Esophagus (tissue), 2 donors: Measurements from ENCODE around the gene RCOR1. TPM values are rescaled to one million over a fixed set of nuclear protein-coding genes. Genes with fewer than 3 reads are reported as not detected.

Experiments used
- H3K27ac ChIP-seq, 2 donors: one replicate each; pipeline ENCODE4 v1.5.1; 2013; ENCODE audit warnings: low read depth in 2 of 2, mild to moderate bottlenecking in 2 of 2, inconsistent platforms in 1 of 2, low read length in 1 of 2, moderate library complexity in 1 of 2
- H3K27me3 ChIP-seq, 2 donors: one replicate each; pipeline ENCODE4 v1.6.1; 2013; ENCODE audit warnings: low read length in 2 of 2, control low read depth in 1 of 2, mild to moderate bottlenecking in 1 of 2; ENCODE audit not compliant: insufficient read depth in 2 of 2, control insufficient read depth in 1 of 2
- H3K36me3 ChIP-seq, 2 donors: one replicate each; pipeline ENCODE4 v1.6.1; 2013; ENCODE audit warnings: low read length in 1 of 2; ENCODE audit not compliant: control insufficient read depth in 2 of 2, insufficient read depth in 2 of 2
- H3K4me1 ChIP-seq, 2 donors: one replicate each; pipeline ENCODE4 v1.6.1; 2013; ENCODE audit warnings: low read length in 1 of 2; ENCODE audit not compliant: control insufficient read depth in 2 of 2, insufficient read depth in 2 of 2
- H3K4me3 ChIP-seq, 2 donors: one replicate each; pipeline ENCODE4 v1.5.1; 2013; ENCODE audit warnings: low read length in 2 of 2, mild to moderate bottlenecking in 2 of 2, low read depth in 1 of 2, moderate library complexity in 1 of 2
- H3K9me3 ChIP-seq, 2 donors: one replicate each; pipeline ENCODE4 v1.6.1; 2013; ENCODE audit warnings: mild to moderate bottlenecking in 2 of 2, low read depth in 1 of 2, low read length in 1 of 2, moderate library complexity in 1 of 2; ENCODE audit not compliant: control insufficient read depth in 2 of 2, insufficient read depth in 1 of 2
- WGBS, 2 donors: extraction: QIAGEN DNeasy Blood & Tissue Kit; methylation state at CpG; one replicate each; pipeline ENCODE4 v1.1.7; 2013; 5-methylcytosine and 5-hydroxymethylcytosine counted together
- polyA plus RNA-seq, 2 donors: library from polyadenylated mRNA; stranded (reverse); fragments of 200-250 nt; gene quantifications; one replicate each; pipeline ENCODE4 v1.2.3, GENCODE V29; 2013
- donor health status: healthy with polysubstance abuse.
- donor health status: Bipolar disorder and iron deficiency.

Gene RCOR1
- polyA plus RNA-seq, 2 donors: 11.8 to 19.3 TPM

GRCh38 chr14:102779574-102780315 lies 187.3 kb downstream of the RCOR1 start:
- 66 to 69% methylated on average over 13 of the region's 13 CpGs for WGBS, 2 donors
- Histone ChIP-seq H3K36me3 (no peaks in the 10 kb centered on the region), H3K27me3 (no peaks in the 10 kb centered on the region), H3K27ac (no peak overlapping the region), H3K9me3 (no peaks in the 10 kb centered on the region), H3K4me3 (no peak overlapping the region), H3K4me1 (peaks cover 3 to 4% of the 10 kb centered on the region in 2 donors)

Other genes with a start within 250 kb of the RCOR1 start
- 10 to 100 TPM; 29.2 to 43.4 TPM for gene CINP, start 229.8 kb upstream of the RCOR1 start, polyA plus RNA-seq
- 1 to 10 TPM; 3.3 to 3.8 TPM for gene TECPR2, start 229.7 kb upstream of the RCOR1 start, polyA plus RNA-seq
- 10 to 100 TPM; 12.5 to 12.9 TPM for gene ANKRD9, start 82.9 kb upstream of the RCOR1 start, polyA plus RNA-seq
- gene TRAF3, start 184.8 kb downstream of the RCOR1 start, polyA plus RNA-seq: 1 to 10 TPM; 3.8 to 4.9 TPM